ENCODE measurements around the gene F11R. TPM values are rescaled to one million over a fixed set of nuclear protein-coding genes. Genes with fewer than 3 reads are reported as not detected.
"Not testable (repeated sequence)": the region's sequence is repeated elsewhere in the genome, so short reads cannot be mapped to it uniquely, and the experiment has no call there.

F11R gene
- total RNA-seq = 145 and 248 TPM in 2 replicates

- DNase-seq (ENCODE audit: low read depth) = no peak
Observed at GRCh38 chr1:161020509-161021164, at the start of gene F11R. TSS of gene F11R (minus strand) at chr1:161021152. CDS start at chr1:161021073, 79 bp downstream.

DNA sequence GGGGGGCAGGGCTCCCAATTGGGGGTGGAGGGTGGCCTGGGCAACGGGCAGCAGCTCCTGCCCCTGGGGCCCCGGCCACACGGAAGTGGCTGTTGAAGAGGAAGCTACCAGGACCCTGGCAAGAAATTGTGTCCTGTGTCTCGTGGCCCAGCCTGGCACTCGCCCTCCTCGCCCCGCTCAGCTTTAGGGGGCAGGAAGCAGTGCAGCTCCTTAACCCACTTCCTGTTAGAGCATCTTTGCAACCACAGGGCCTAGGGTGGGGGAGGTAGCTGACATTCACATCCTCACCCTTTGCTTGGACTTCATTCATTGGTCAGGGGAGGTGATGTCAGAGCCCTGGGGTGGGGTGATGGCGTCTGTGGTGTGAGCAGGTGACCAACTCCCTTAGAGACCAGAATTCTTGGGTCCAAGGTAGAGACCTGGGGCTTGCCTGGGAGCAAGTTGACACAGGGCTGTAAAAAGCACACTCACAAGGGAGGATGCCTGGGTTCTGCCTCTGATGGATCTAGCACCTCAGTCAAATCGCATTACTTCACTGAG, 48.8 kb upstream of the F11R start, which contains the start of gene ARHGAP30:
Gene ARHGAP30 (minus strand): TSS at position 161 of the 540 bp plus-strand sequence. CDS start 267 bp downstream, outside the sequence.
- no peak for DNase-seq (ENCODE audit: low read depth)

DNA sequence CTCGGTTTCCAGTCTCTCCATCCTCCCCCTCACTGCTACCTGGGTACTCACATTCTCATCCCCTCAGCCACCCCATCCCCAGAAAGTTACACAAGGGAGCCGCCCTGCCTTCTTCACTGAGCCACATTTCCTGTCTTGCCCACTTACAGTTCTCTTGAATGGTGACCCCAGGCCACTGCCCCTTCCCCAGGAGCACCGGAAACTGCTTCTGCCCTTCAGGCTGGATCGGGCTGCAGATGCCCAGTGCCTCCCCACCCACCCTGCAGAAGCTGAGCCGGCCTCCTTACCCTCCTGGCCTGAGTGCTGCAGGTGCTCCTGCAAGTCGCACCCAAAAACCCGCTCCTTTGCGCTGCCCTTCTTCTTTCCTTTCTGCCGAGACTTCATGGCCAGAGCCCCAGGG, 48.3 kb upstream of the F11R start:
- DNase-seq (ENCODE audit: low read depth) = no peak

- no peak for DNase-seq (ENCODE audit: low read depth)
Observed at GRCh38 chr1:161068306-161069234, 47.6 kb upstream of the F11R start.

DNA sequence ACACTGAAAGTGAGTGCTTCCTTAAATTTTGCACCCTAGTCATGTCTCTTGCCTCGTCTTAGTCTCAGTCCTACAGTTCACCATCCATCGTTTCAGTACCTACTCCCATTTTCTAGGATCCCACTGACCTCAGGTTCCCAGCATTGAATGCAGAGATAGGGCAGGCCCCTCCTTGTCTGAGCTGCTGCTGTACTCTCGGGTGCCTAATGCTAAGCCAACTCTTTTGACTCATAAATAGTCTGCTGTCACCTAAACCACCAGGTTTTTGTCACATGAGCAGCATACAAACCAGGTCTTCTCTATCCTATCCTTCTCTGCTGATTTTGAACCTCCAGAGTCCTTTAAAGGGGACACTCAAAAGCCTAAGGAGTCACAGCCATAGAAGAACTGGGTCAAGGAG, 45.7 kb upstream of the F11R start:
- no peak for DNase-seq (ENCODE audit: low read depth)

DNA sequence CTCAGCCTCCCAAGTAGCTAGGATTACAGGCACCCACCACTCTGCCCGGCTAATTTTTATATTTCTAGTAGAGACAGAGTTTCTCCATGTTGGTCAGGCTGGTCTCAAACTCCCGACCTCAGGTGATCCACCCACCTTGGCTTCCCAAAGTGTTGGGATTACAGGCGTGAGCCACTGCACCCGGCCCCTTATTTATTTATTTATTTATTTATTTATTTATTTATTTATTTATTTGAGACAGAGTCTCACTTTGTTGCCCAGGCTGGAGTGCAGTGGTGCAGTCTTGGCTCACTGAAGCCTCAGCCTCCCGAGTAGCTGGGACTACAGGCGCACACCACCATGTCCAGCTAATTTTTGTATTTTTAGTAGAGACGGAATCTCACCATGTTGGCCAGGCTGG, 44.7 kb upstream of the F11R start:
- DNase-seq (ENCODE audit: low read depth) = not testable (repeated sequence)

- DNase-seq (ENCODE audit: low read depth) = not testable (repeated sequence)
Observed at GRCh38 chr1:161063936-161064335, 43.0 kb upstream of the F11R start.

DNA sequence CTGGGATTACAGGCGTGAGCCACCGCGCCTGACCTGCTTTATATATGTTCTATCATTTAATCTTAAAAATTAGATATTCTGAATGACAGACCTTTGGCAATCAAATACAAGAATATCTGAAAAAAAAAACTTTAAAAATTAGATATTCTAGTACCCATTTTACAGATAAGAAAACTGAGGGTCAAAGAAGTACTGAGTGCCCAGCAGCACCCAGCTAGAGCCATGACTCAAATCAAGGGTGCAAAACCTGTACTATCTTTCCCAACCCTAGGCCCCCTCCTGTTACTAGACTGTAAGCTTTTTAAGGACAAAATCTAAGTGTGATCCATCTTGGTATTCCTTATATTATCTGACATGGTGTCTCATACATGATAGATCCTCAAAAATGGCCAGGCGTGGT, 40.5 kb upstream of the F11R start:
- no peak for DNase-seq (ENCODE audit: low read depth)

GRCh38 chr1:161059293-161059692, 38.3 kb upstream of the F11R start:
- DNase-seq (ENCODE audit: low read depth) = no peak

DNA sequence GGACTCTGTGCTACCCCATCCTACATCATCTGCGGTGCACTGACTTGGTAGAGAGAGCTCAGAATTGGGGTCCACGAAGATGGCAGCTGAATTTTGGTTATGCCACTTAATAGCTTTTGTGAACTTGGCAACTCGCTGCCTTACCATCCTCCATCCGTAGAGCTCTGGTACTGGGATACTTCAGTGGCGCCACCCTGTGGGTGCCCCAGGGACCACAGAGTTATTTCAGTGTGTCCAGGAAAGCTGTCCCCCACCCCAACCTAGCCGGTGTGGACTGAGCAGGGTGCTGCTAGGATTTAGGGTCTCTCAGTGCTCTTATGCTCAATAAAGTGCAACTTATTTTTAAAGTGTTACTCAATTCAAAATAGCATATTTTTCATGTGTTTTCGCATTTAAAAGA, 33.9 kb upstream of the F11R start:
- no peak for DNase-seq (ENCODE audit: low read depth)

- no peak for DNase-seq (ENCODE audit: low read depth)
Observed at GRCh38 chr1:161054232-161054631, 33.3 kb upstream of the F11R start.

DNA sequence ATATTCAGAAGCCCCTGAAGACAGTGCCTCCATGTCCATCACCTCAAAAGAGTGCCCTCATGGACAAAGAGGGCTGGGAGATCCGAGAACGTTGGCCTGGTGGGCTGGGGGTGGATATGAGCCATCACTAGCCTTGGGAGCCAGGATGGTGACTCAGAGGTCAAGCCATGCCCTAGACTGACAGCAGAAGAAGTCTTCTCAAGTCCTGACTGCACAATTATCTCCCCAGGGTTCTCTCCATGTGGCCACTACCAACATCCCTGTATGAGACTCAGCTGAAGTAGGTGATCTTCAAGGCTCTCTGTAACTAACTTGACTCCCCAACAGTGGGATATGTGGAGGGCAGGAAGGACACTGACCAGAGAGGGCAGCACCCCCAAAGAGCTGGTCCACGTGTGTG, 31.9 kb upstream of the F11R start:
- DNase-seq (ENCODE audit: low read depth) = no peak

GRCh38 chr1:161051219-161051618, 30.3 kb upstream of the F11R start:
- no peak for DNase-seq (ENCODE audit: low read depth)

DNA sequence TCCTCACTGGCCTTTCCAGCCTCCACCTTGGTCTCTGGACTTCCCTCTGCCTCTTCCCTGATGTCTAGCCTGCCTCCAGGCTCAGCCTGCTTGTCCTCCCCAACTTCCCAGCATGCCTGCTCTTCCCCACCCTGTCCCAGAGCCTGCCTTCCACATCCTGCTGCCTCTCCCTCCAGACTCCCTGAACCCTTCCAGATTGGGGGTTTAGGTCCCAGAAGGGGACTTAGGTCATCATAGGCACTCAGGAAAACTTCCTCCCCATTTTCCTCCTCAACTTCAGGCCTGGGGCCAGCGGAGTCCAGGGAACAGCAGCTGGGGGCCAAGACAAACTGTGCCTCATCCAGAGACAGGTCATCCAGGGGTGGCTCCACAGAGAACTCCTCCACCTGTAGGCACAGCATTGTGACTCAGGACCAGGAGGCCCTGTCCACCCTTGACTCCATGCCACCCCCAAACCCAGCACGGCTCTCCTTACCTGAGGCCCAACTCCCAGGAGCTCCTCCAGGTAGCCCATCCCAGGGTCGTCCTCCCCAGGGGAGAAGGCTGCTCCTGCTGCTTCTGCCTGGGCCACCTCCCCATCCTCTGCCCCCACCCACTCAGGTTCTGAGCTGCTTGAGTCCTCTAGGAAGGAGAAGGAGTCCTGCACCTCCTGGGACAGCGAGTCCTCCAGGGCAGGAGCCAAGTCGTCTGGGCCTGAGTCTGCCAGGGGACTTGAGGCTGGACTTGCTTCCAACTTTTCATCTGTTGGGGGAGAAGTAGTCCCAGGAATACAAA, 28.2 kb upstream of the F11R start:
- no peak for DNase-seq (ENCODE audit: low read depth)

- DNase-seq (ENCODE audit: low read depth) = no peak
Observed at GRCh38 chr1:161047436-161048420, 26.8 kb upstream of the F11R start.

GRCh38 chr1:161046605-161047228, 25.8 kb upstream of the F11R start:
- no peak for DNase-seq (ENCODE audit: low read depth)

DNA sequence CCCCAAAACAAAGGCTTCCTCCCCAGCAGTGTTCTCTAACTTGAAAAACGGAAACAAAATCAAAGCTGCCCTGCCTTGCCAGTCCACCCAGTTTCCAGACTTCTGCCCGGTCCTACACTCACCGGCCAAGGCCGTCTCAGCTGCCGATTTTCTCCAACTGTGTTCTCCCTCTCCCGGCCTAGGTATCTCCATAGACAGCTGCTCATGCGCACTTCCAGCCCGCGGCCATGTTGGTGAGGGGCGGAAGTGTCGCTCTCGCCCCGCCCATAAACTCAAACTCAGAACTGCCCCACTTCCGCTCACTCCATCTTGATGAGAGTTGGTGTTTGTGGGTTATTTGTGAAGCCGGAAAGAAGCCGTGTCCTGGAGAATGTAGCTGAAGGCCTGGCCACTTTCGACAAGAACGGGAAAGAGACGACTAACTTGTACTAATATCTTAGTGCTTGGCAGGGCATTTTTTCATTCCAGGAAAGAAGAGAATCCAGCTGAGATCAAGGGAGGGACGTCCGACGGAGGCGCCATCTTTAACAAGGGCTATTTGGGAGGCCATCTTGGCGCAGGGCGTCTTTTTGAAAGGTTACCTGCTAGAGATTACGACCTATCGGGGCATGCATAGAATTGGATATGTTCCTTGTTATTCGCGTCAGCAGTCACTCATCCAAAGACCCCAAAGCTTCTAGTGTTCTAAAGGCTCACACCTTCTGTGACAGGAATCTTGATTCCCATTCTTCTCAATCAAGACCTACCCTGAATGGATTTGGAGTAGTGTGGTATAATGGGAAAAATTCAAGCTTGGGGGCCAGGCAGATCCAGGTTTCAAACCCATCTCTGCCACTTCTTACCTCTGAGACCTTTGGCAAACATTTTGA, 25.0 kb upstream of the F11R start, which contains the start of gene USF1:
Gene USF1 (minus strand): TSS at position 242 of the 869 bp plus-strand sequence. CDS start 2,702 bp downstream, outside the sequence.
- peak; percentile 88 for DNase-seq (ENCODE audit: low read depth)

DNA sequence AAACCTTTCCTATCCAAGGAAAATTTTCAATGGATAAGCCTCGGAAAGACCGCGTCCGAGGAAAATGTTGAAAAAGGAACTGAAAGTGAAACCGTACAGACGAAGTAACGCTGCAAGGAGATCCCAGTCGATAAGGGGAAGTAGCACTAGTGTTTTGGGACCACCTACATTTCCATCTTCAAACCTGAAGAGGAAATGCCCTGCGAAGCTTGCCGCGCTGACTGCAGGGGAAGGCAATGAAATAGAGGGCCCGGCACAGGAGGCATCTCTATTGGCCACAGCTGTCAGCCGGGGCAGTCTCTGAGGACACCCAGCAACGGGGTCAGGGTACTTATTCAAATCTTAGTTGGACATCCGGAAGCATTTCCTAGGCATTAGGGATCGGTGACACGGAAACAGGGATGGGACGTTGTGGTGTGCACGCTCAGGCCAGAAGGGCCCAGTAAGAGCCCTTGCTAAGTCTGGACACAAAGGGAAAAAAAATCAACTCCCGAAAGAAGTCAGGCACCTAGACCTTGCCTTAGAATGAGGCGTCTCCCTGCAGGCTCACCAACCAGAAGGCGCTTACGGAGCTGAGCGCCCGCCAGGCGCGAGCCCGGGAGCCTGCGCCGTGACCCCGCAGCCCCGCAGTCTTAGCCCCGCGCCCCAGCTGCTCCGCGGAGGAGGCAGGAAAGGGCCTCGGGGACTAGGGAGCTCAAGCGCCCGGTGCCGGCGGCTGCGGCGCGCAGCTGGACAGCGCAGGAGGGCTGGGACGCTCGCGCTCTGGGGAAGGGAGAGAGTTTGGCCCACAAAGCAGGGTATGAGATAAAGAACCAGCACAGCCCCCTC, 24.2 kb upstream of the F11R start:
- peak; percentile 53 for DNase-seq (ENCODE audit: low read depth)

Measured in renal cortical epithelial cell (primary cell).